Measurements from ENCODE around the gene RANBP17. TPM values are rescaled to one million over a fixed set of nuclear protein-coding genes. Genes with fewer than 3 reads are reported as not detected.
"Not testable (repeated sequence)": the region's sequence is repeated elsewhere in the genome, so short reads cannot be mapped to it uniquely, and the experiment has no call there.

The RANBP17 gene
- total RNA-seq, 2 experiments from 2014 or later, result not detected

DNA sequence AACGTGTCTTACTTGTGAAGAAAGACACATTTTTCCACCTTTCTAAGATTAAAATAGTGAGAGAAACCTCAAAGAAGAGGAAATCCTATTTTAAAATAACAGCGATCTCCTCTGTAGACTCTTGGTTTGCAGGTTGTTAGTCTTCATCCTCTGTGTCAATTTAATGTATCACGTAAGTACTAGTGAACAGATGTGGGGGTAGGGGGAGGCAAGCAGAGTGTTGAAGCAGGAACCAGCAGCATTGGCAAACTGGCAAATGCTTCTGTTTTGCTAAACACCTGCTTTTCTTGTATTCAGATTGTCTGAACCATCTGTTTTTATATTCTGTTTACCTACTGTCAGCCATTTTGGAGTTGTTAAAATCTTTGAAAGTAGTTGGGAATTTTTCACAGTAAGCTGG is 288.0 kb downstream of the RANBP17 start:
- Mint-ChIP-seq H3K4me1 (ENCODE audit: low read depth) (no peaks in the 10 kb centered on the region), H3K27ac (no peak overlapping the region), H3K27me3 (peaks cover 4% of the 10 kb centered on the region), H3K4me3 (no peak overlapping the region), H3K36me3 (no peaks in the 10 kb centered on the region), H3K9me3 (no peaks in the 10 kb centered on the region)
- ChIA-PET POLR2A (no interaction called here), CTCF (no interaction called here)
- intact Hi-C loops (cut with micrococcal nuclease), result no loop called here
- no peak for DNase-seq

DNA sequence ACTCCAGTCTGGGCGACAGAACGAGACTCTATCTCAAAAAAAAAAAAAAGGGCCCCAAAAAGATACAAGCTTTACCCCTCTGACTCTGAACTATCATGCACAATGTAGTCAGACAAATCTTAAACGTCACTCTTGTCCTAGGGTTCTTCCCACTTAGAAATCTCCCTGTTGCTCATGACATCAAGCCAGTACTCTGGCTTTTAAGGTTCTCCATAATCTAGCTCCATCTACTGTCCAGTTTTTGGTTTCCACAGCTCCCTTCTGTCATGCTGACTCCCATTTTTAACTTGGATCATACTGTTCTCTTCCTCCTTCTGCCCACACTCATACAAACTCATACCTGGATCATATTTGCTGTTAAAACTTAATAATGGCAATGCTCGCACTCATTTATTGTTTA is 290.6 kb downstream of the RANBP17 start:
- ChIA-PET CTCF (no interaction called here), POLR2A (no interaction called here)
- DNase-seq, result no peak
- H3K4me1 Mint-ChIP-seq (ENCODE audit: low read depth), result no peaks in the 10 kb centered on the region
- intact Hi-C loops (cut with micrococcal nuclease), result no loop called here
- no peak overlapping the region for H3K4me3 Mint-ChIP-seq
- H3K27me3 Mint-ChIP-seq, result peaks cover 4% of the 10 kb centered on the region
- H3K9me3 Mint-ChIP-seq, result no peaks in the 10 kb centered on the region
- H3K36me3 Mint-ChIP-seq, result no peaks in the 10 kb centered on the region
- H3K27ac Mint-ChIP-seq, result no peak overlapping the region

DNA sequence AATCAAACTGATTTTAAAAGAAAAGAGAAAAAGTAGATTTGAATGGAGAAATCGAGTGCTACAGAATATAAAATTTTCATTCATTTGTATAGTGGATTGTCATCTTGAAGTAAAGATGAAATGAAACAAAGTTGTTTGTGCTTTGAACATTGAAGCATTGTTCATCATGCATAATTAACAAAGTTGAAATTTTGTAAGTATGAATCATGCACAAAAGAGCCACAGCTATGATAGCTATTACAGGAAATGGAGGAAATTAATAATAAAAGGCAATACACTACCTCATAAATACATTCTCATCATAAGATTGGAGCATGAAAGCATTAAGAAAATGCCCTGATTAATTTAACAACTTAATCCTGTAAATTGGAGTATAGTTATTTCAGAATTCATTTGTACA is 293.8 kb downstream of the RANBP17 start:
- Mint-ChIP-seq H3K27ac (no peak overlapping the region), H3K36me3 (no peaks in the 10 kb centered on the region), H3K4me1 (ENCODE audit: low read depth) (no peaks in the 10 kb centered on the region), H3K9me3 (no peaks in the 10 kb centered on the region), H3K4me3 (no peak overlapping the region), H3K27me3 (peaks cover 2% of the 10 kb centered on the region)
- intact Hi-C loops (cut with micrococcal nuclease), result no loop called here
- CTCF ChIA-PET, result no interaction called here
- POLR2A ChIA-PET, result no interaction called here
- no peak for DNase-seq

DNA sequence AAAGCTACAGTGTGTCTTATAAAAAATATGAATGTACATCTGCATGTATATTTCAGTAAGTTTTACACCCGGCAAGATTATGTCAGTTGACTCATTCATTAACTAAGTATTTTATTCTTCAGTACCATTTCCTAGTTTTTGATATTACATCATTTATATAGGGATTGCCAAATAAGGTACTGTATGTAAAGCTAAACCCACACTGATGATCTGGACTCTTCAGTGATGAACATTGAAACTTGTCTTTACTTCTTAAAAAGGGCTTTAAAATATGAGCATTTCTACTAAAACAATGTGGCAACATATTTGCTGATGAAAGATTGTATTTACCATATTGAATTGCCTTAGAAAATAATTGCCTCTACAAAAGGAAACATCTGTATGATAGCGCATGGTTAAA is 295.5 kb downstream of the RANBP17 start:
- Mint-ChIP-seq H3K36me3 (no peaks in the 10 kb centered on the region), H3K9me3 (no peaks in the 10 kb centered on the region), H3K27ac (no peak overlapping the region), H3K27me3 (peaks cover 2% of the 10 kb centered on the region), H3K4me1 (ENCODE audit: low read depth) (no peaks in the 10 kb centered on the region), H3K4me3 (no peak overlapping the region)
- CTCF ChIA-PET, result no interaction called here
- intact Hi-C loops (cut with micrococcal nuclease), result no loop called here
- POLR2A ChIA-PET, result no interaction called here
- DNase-seq, result no peak

DNA sequence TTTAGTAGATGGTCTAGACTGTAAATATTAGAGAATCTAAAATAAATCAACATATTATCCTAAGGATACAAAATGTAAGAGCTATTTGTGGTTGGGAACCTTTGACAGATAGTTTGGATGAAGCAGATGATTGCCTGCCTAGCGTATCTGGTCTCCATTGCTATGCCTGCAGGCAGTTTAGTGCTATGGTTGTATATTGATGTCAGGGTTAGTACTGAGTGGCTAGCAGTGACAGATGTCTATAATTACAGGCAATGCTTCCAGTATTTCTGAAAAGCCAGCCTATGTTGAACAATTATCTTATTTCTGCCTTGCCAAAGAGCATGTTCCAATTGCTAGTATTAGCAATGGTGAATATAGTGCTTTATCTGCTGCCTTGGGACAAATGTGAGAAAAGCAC is 296.0 kb downstream of the RANBP17 start:
- H3K27me3 Mint-ChIP-seq, result no peaks in the 10 kb centered on the region

DNA sequence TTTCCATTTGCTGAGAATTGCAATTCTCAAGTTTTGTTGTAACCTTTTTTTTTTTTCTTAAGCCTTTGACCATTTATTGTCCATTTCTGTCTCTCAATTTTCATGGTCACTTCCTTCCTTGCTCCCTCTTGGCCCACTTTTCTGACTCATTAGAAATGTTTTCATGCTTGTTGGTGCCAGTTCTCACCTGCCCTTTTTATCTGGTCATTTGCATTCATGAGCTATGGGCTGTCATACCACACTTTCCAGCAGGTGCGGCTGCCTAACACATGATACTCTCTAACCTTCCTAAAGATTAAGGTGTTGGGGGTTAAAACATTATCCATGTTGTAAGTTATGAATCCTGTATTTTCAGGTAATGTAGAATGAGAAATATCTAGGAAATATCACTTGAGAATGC is 296.8 kb downstream of the RANBP17 start:
- CTCF ChIA-PET, result no interaction called here
- intact Hi-C loops (cut with micrococcal nuclease), result no loop called here
- Mint-ChIP-seq H3K9me3 (no peaks in the 10 kb centered on the region), H3K4me1 (ENCODE audit: low read depth) (no peaks in the 10 kb centered on the region), H3K36me3 (no peaks in the 10 kb centered on the region), H3K27me3 (no peaks in the 10 kb centered on the region), H3K4me3 (no peak overlapping the region), H3K27ac (no peak overlapping the region)
- POLR2A ChIA-PET, result no interaction called here
- DNase-seq, result no peak

More for the DNA sequence above, 296.0 kb downstream of the RANBP17 start:
- Mint-ChIP-seq H3K36me3 (no peaks in the 10 kb centered on the region), H3K4me1 (ENCODE audit: low read depth) (no peaks in the 10 kb centered on the region), H3K9me3 (no peaks in the 10 kb centered on the region), H3K4me3 (no peak overlapping the region), H3K27ac (no peak overlapping the region)
- ChIA-PET POLR2A (no interaction called here), CTCF (no interaction called here)
- intact Hi-C loops (cut with micrococcal nuclease), result no loop called here
- DNase-seq, result no peak

DNA sequence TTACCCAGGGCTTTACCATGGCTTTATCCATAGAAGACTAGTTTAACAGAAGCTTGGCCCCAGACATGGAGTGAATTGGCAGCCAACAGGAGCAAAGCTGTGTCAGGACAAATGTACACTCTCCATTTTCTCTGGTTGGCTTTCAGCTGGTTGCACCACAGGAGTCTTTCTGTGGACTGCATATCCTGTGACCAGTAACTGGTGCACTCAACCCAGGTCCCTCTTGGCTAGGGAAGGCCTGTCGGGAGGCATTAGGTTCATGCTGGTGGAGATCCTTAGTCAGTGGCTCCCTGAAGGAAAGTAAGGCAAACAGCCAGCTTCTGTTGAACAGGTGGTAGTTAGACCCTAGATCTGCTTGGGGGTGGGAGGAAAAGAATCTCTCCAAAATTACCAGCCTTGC is 300.3 kb downstream of the RANBP17 start:
- Mint-ChIP-seq H3K27ac (no peak overlapping the region), H3K9me3 (no peaks in the 10 kb centered on the region), H3K27me3 (no peaks in the 10 kb centered on the region), H3K36me3 (no peaks in the 10 kb centered on the region), H3K4me3 (no peak overlapping the region), H3K4me1 (ENCODE audit: low read depth) (no peaks in the 10 kb centered on the region)
- CTCF ChIA-PET, result no interaction called here
- POLR2A ChIA-PET, result no interaction called here
- no peak for DNase-seq
- intact Hi-C loops (cut with micrococcal nuclease), result no loop called here

DNA sequence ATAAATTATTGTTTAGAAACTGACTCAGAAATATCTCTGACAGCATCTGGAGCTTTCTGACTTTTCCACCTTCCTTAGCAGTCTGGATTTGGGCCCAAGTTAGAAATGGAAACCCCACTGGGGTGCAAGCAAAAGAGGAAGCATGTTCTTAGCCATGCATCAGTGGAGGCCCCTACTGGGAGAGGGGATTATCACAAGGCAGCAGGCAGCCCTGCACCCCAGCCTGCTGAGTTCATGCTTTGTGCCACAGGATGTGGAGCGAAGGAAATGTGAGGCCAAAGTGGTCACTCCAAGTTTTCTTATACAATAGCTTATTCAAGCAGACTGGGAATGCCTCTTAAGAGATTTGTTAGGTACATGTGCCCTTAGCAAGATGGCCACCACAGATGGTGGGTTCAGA is 300.8 kb downstream of the RANBP17 start:
- Mint-ChIP-seq H3K4me1 (ENCODE audit: low read depth) (no peaks in the 10 kb centered on the region), H3K27me3 (no peaks in the 10 kb centered on the region), H3K27ac (no peak overlapping the region), H3K4me3 (no peak overlapping the region), H3K36me3 (no peaks in the 10 kb centered on the region), H3K9me3 (no peaks in the 10 kb centered on the region)
- DNase-seq, result no peak
- CTCF ChIA-PET, result no interaction called here
- intact Hi-C loops (cut with micrococcal nuclease), result no loop called here
- POLR2A ChIA-PET, result no interaction called here

DNA sequence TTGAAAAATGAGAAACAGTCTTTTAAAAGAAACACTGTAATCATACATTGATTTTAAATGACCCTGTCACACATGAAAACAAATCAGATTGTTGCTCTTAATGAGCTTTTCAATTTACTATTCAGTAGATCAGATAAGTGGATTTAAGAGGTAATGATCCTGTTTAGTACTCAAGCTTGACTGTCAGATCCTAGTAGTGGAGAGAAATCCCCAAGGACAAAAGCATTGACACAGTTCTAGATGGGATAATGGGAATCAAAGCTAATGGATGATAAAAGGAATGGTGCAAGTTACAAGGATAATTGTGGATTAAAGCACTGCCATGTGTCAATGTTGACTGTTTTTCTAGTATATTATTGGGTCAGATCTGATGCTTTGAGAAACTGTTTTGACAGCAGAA is 304.9 kb downstream of the RANBP17 start:
- no peaks in the 10 kb centered on the region for H3K9me3 Mint-ChIP-seq
- H3K4me3 Mint-ChIP-seq, result no peak overlapping the region
- CTCF ChIA-PET, result no interaction called here
- no peak for DNase-seq
- H3K36me3 Mint-ChIP-seq, result no peaks in the 10 kb centered on the region
- H3K27me3 Mint-ChIP-seq, result no peaks in the 10 kb centered on the region
- no peak overlapping the region for H3K27ac Mint-ChIP-seq
- intact Hi-C loops (cut with micrococcal nuclease), result no loop called here
- H3K4me1 Mint-ChIP-seq (ENCODE audit: low read depth), result no peaks in the 10 kb centered on the region
- POLR2A ChIA-PET, result no interaction called here

DNA sequence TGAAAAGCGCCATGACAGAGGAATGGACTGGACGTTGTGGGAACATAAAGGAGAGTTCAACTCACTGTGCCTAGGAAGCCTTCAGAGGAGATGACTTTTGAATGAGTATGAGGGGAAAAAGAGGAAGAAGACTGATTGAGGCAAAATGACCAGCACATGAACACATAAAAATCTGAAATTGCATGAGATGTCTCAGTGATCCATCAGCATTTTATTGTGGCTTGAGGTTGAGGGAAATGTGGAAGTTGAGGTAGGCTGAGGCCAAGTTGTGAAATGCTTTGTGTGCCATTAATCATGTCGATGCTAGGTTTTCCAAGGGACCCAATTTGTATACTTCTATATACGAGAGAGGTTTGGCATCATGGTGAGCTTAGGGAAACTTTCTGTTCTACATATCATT is 306.4 kb downstream of the RANBP17 start:
- Mint-ChIP-seq H3K36me3 (no peaks in the 10 kb centered on the region), H3K4me3 (no peak overlapping the region), H3K9me3 (no peaks in the 10 kb centered on the region), H3K27me3 (no peaks in the 10 kb centered on the region), H3K27ac (no peak overlapping the region), H3K4me1 (ENCODE audit: low read depth) (no peaks in the 10 kb centered on the region)
- intact Hi-C loops (cut with micrococcal nuclease), result no loop called here
- CTCF ChIA-PET, result no interaction called here
- no peak for DNase-seq
- POLR2A ChIA-PET, result no interaction called here

DNA sequence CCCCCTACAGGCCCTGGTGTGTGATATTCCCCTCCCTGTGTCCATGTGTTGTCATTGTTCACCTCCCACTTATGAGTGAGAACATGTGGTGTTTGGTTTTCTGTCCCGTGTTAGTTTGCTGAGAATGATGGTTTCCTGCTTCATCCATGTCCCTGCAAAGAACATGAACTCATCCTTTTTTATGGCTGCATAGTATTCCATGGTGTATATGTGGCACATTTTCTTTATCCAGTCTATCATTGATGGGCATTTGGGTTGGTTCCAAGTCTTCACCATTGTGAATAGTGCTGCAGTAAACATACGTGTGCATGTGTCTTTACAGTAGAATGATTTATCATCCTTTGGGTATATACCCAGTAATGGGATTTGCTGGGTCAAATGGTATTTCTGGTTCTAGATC is 313.1 kb downstream of the RANBP17 start:
- H3K36me3 Mint-ChIP-seq; H3K27ac Mint-ChIP-seq; DNase-seq; H3K4me1 Mint-ChIP-seq (ENCODE audit: low read depth); CTCF ChIA-PET; H3K9me3 Mint-ChIP-seq; H3K4me3 Mint-ChIP-seq; H3K27me3 Mint-ChIP-seq; intact Hi-C loops (cut with micrococcal nuclease); POLR2A ChIA-PET: not testable (repeated sequence)

DNA sequence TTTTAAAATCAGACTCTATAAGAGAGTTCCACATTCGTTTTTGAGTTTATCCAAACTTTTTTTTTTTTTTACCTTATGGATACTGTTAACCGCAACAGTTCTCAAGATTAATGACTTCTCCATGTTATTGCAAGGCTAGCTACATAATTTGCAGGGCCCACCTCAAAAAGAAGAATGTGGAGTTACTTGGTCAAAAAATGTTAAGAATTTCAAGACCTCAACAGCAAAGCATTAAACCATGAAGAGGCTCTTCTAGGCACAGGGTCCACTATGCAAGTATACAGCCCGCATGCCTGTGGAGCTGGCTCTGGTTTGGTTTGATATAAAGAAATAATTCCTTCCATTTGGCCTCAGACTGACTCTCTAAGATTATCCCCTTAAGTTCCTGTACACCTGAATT is 313.9 kb downstream of the RANBP17 start:
- ChIA-PET POLR2A (no interaction called here), CTCF (no interaction called here)
- intact Hi-C loops (cut with micrococcal nuclease), result no loop called here
- DNase-seq, result no peak
- H3K27me3 Mint-ChIP-seq, result peaks cover 2% of the 10 kb centered on the region
- no peaks in the 10 kb centered on the region for H3K9me3 Mint-ChIP-seq
- H3K36me3 Mint-ChIP-seq, result no peaks in the 10 kb centered on the region
- H3K4me1 Mint-ChIP-seq (ENCODE audit: low read depth), result no peaks in the 10 kb centered on the region
- no peak overlapping the region for H3K27ac Mint-ChIP-seq
- no peak overlapping the region for H3K4me3 Mint-ChIP-seq

DNA sequence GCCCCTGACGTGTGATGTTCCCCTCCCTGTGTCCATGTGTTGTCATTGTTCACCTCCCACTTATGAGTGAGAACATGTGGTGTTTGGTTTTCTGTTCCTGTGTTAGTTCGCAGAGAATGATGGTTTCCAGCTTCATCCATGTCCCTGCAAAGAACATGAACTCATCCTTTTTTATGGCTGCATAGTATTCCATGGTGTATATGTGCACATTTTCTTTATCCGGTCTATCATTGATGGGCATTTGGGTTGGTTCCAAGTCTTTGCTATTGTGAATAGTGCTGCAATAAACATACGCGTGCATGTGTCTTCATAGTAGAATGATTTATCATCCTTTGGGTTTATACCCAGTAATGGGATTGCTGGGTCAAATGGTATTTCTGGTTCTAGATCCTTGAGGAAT is 316.4 kb downstream of the RANBP17 start:
- H3K27me3 Mint-ChIP-seq; intact Hi-C loops (cut with micrococcal nuclease); DNase-seq; H3K9me3 Mint-ChIP-seq; H3K36me3 Mint-ChIP-seq; H3K27ac Mint-ChIP-seq; POLR2A ChIA-PET; H3K4me3 Mint-ChIP-seq; H3K4me1 Mint-ChIP-seq (ENCODE audit: low read depth); CTCF ChIA-PET: not testable (repeated sequence)

DNA sequence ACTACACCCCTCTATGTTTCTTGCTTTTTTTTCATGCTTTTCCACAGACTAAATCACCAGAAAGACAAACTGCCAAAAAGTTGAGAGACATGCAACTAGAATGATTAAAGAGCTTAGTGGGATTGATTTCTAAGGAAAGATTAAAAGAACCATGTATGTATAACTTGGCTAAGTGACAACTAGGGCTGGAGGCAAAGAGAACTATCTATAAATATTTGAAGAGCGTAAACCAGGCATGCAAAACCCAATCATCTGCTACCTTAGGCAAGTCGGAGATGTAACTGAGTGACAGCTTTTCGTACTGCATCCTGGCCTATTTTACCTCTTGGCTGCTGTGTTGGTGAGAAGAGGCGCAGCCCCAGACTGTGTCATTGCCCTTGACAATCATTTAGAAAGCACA is 326.2 kb downstream of the RANBP17 start:
- intact Hi-C loops (cut with micrococcal nuclease), result no loop called here
- Mint-ChIP-seq H3K27me3 (peaks cover 2% of the 10 kb centered on the region), H3K9me3 (no peaks in the 10 kb centered on the region), H3K27ac (no peak overlapping the region), H3K4me3 (no peak overlapping the region), H3K4me1 (ENCODE audit: low read depth) (no peaks in the 10 kb centered on the region), H3K36me3 (no peaks in the 10 kb centered on the region)
- ChIA-PET CTCF (no interaction called here), POLR2A (no interaction called here)
- no peak for DNase-seq
